Panc1 (cell line): ENCODE data around the gene FRMPD4. TPM values are rescaled to one million over a fixed set of nuclear protein-coding genes. Genes with fewer than 3 reads are reported as not detected.

ENCODE experiments used
- ATAC-seq: fragments of 200-7000 bp; cut with Tn5 transposase; 2 replicates; pipeline ENCODE4 v1.9.1; 2020; ENCODE audit warnings: mild to moderate bottlenecking, moderate library complexity
- BruUV-seq: library from RNA; stranded (reverse); fragments of 400-500 nt; replicated peaks from 2 replicates; lab custom pipeline; 2021; lab: Mats Ljungman, UMichigan
- CTCF ChIA-PET: fragments of 300-600 bp; sonication (Branson Sonifier 250); formaldehyde crosslinking; loops from one replicate; lab custom pipeline; 2022; ENCODE audit warnings: antibody characterized with exemption; lab: Charles Lee
- POLR2A ChIA-PET: fragments of 300-600 bp; sonication (Branson Sonifier 250); formaldehyde crosslinking; loops from one replicate; lab custom pipeline; 2022; ENCODE audit warnings: antibody characterized with exemption; lab: Charles Lee
- DNase-seq: peaks from one replicate; pipeline ENCODE4 v3.0.0-alpha.2; 2010; ENCODE audit warnings: low read depth, low spot score
- H3K27ac ChIP-seq: 2 replicates; pipeline ENCODE4 v1.5.1; 2011; ENCODE audit warnings: mild to moderate bottlenecking, low read length, inconsistent platforms
- H3K27me3 ChIP-seq: fragments of 200-500 bp; sonication (Bioruptor generic); 2 replicates; pipeline ENCODE4 v1.6.0; 2014; ENCODE audit warnings: low read length, inconsistent platforms; ENCODE audit not compliant: control insufficient read depth, insufficient read depth
- H3K36me3 ChIP-seq: fragments of 200-500 bp; sonication (Bioruptor generic); 2 replicates; pipeline ENCODE4 v1.5.1; 2014; ENCODE audit warnings: inconsistent platforms, mild to moderate bottlenecking, low read length, moderate library complexity; ENCODE audit not compliant: control insufficient read depth, insufficient read depth
- H3K4me1 ChIP-seq: 2 replicates; pipeline ENCODE4 v1.5.1; 2011; ENCODE audit warnings: inconsistent platforms, mild to moderate bottlenecking, low read length, moderate library complexity; ENCODE audit not compliant: control insufficient read depth, insufficient read depth
- H3K4me3 ChIP-seq, 2 experiments: 2 replicates each; pipeline ENCODE4 v1.5.1; 2011 to 2012; ENCODE audit warnings: low read depth in 2 of 2, low read length in 2 of 2, mild to moderate bottlenecking in 2 of 2, inconsistent platforms in 1 of 2, moderate library complexity in 1 of 2
- H3K9me3 ChIP-seq: fragments of 200-500 bp; sonication (Bioruptor generic); 2 replicates; pipeline ENCODE4 v1.5.1; 2014; ENCODE audit warnings: low read depth, mild to moderate bottlenecking, inconsistent platforms, low read length, moderate library complexity; ENCODE audit not compliant: control insufficient read depth, insufficient read depth
- CTCF ChIP-seq: fragments of 450-650 bp; IDR thresholded peaks from 2 replicates; pipeline ENCODE4 v1.5.1; 2017; ENCODE audit warnings: mild to moderate bottlenecking
- POLR2AphosphoS5 ChIP-seq: IDR thresholded peaks from 2 replicates; pipeline ENCODE4 v1.6.1; 2012; ENCODE audit warnings: mild to moderate bottlenecking, low read depth, low read length, moderate library complexity
- SIN3A ChIP-seq: IDR thresholded peaks from 2 replicates; pipeline ENCODE4 v1.6.1; 2012; ENCODE audit warnings: low read depth, mild to moderate bottlenecking, low read length, moderate library complexity, borderline replicate concordance; ENCODE audit not compliant: insufficient read depth
- in situ Hi-C: cut with HindIII; loops from 2 replicates; pipeline ENCODE4 v1.10.0; 2016; ENCODE audit warnings: low sequenced_read_pairs, low pct_unique_long_range_greater_than_20kb
- intact Hi-C: fragments of 100-400 bp; cut with micrococcal nuclease; formaldehyde crosslinking; loops from one replicate; pipeline ENCODE4 v1.10.0; 2022; ENCODE audit not compliant: unreplicated experiment
- total RNA-seq: library from RNA; stranded (reverse); gene quantifications from one replicate; pipeline ENCODE4 v1.2.1, GENCODE V29; 2021; ENCODE audit not compliant: unreplicated experiment
- TF ChIP-seq, protein P1 (sequence below), 2 experiments: IDR thresholded peaks; 2 replicates each; pipeline ENCODE4 v1.6.1; 2011 to 2012; ENCODE audit warnings: low read depth in 2 of 2, control low read depth in 1 of 2, low read length in 1 of 2, mild to moderate bottlenecking in 1 of 2, moderate library complexity in 1 of 2; ENCODE audit not compliant: insufficient read depth in 1 of 2

Gene FRMPD4
- total RNA-seq, 1 experiment from 2014 or later, result not detected

- POLR2A ChIA-PET, result no interaction called here
- intact Hi-C loops (no loop called here), in situ Hi-C loops (no loop called here)
- ATAC-seq (no peak), DNase-seq (no peak)
- no peaks in the 10 kb centered on the region for H3K9me3 ChIP-seq
- CTCF ChIA-PET, result interaction anchor here (0.7 kb wide), 1 partner anchor 536 kb away, joined by 3 read pairs; no protein-coding TSS in a partner anchor
- no TSS peak for BruUV-seq
- TF ChIP-seq, protein P1, sequence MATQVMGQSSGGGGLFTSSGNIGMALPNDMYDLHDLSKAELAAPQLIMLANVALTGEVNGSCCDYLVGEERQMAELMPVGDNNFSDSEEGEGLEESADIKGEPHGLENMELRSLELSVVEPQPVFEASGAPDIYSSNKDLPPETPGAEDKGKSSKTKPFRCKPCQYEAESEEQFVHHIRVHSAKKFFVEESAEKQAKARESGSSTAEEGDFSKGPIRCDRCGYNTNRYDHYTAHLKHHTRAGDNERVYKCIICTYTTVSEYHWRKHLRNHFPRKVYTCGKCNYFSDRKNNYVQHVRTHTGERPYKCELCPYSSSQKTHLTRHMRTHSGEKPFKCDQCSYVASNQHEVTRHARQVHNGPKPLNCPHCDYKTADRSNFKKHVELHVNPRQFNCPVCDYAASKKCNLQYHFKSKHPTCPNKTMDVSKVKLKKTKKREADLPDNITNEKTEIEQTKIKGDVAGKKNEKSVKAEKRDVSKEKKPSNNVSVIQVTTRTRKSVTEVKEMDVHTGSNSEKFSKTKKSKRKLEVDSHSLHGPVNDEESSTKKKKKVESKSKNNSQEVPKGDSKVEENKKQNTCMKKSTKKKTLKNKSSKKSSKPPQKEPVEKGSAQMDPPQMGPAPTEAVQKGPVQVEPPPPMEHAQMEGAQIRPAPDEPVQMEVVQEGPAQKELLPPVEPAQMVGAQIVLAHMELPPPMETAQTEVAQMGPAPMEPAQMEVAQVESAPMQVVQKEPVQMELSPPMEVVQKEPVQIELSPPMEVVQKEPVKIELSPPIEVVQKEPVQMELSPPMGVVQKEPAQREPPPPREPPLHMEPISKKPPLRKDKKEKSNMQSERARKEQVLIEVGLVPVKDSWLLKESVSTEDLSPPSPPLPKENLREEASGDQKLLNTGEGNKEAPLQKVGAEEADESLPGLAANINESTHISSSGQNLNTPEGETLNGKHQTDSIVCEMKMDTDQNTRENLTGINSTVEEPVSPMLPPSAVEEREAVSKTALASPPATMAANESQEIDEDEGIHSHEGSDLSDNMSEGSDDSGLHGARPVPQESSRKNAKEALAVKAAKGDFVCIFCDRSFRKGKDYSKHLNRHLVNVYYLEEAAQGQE (IDR thresholded peaks at IDR 0.05; ENCODE audit: insufficient read depth in 1 of 2, low read depth in 2 of 2, low read length in 1 of 2), result no peak
- no peak for TF ChIP-seq POLR2AphosphoS5
- no peak overlapping the region for H3K27ac ChIP-seq
- no peak overlapping the region for H3K4me3 ChIP-seq
- H3K27me3 ChIP-seq, result no peaks in the 10 kb centered on the region
- H3K4me1 ChIP-seq, result no peaks in the 10 kb centered on the region
- no peaks in the 10 kb centered on the region for H3K36me3 ChIP-seq
Observed at GRCh38 chrX:12329476-12329875, 191.2 kb downstream of the FRMPD4 start.

GRCh38 chrX:12330841-12331240, 192.6 kb downstream of the FRMPD4 start:
- TF ChIP-seq CTCF (no peak), POLR2AphosphoS5 (no peak), SIN3A (no peak)
- TF ChIP-seq, protein P1 (IDR thresholded peaks at IDR 0.05; ENCODE audit: insufficient read depth in 1 of 2, low read depth in 2 of 2, low read length in 1 of 2), result no peak

More at GRCh38 chrX:12330841-12331240, 192.6 kb downstream of the FRMPD4 start:
- in situ Hi-C loops (no loop called here), intact Hi-C loops (no loop called here)
- ChIA-PET POLR2A (interaction anchor here (0.5 kb wide), 1 partner anchor 10 kb away, joined by 3 read pairs; no protein-coding TSS in a partner anchor), CTCF (no interaction called here)
- BruUV-seq, result no TSS peak
- H3K27me3 ChIP-seq, result no peaks in the 10 kb centered on the region
- H3K9me3 ChIP-seq, result no peaks in the 10 kb centered on the region
- no peaks in the 10 kb centered on the region for H3K36me3 ChIP-seq
- H3K4me3 ChIP-seq, result no peak overlapping the region
- ATAC-seq (no peak), DNase-seq (no peak)
- H3K4me1 ChIP-seq, result no peaks in the 10 kb centered on the region
- no peak overlapping the region for H3K27ac ChIP-seq
